ENCODE data around the gene HSD17B12. TPM values are rescaled to one million over a fixed set of nuclear protein-coding genes. Genes with fewer than 3 reads are reported as not detected.

The HSD17B12 gene
- total and polyA plus RNA-seq, 2 donors (not counting 3 experiments of a cell fraction or from before 2014, with no cell fraction given) = 41.5 to 96.5 TPM

- ChIA-PET POLR2A (no interaction called here), CTCF (no interaction called here)
- intact Hi-C loops (cut with micrococcal nuclease) = no loop called here
- no peaks in the 10 kb centered on the region for H3K27me3 ChIP-seq (ENCODE audit: control insufficient read depth in 2 of 2, insufficient read depth in 2 of 2, low read length in 2 of 2)
- dilution Hi-C loops (cut with MboI; ENCODE audit: extremely low pct_ligation_motif_present, low sequenced_read_pairs) = no loop called here
- no peaks in the 10 kb centered on the region for H3K9me1 ChIP-seq (replicated peaks; ENCODE audit: control insufficient read depth, extremely low read depth, insufficient read depth, low read length)
- H2AFZ ChIP-seq (ENCODE audit: low read depth, low read length) = no peak overlapping the region
- FAIRE-seq (no peak), DNase-seq (ENCODE audit: low read depth, low spot score) (no peak)
- no peaks in the 10 kb centered on the region for H3K36me3 ChIP-seq (ENCODE audit: control insufficient read depth in 2 of 2, extremely low read depth in 1 of 2, insufficient read depth in 2 of 2, low read length in 2 of 2)
- no peaks in the 10 kb centered on the region for H4K20me1 ChIP-seq (replicated peaks; ENCODE audit: control insufficient read depth, extremely low read depth, insufficient read depth, low read length)
- H3K9me3 ChIP-seq (replicated peaks; ENCODE audit: control insufficient read depth, insufficient read depth, low read length) = no peaks in the 10 kb centered on the region
- H3K79me2 ChIP-seq (ENCODE audit: control insufficient read depth, insufficient read depth, low read length) = peaks cover 21% of the 10 kb centered on the region
- no peaks in the 10 kb centered on the region for H3K4me1 ChIP-seq (ENCODE audit: control insufficient read depth, extremely low read depth, insufficient read depth, low read length)
- TF ChIP-seq CTCF (IDR thresholded peaks at IDR 0.05; ENCODE audit: extremely low read depth in 1 of 2, insufficient read depth in 1 of 2, low read depth in 1 of 2, low read length in 2 of 2) = no peak
- TF ChIP-seq MYC (IDR thresholded peaks at IDR 0.05; ENCODE audit: low read depth, low read length) = no peak
- no peak for TF ChIP-seq POLR2AphosphoS5 (IDR thresholded peaks at IDR 0.05; ENCODE audit: insufficient read depth, low read depth, low read length)
- TF ChIP-seq POLR2A (IDR thresholded peaks at IDR 0.05; ENCODE audit: low read depth, low read length) = no peak
- TF ChIP-seq JUN (IDR thresholded peaks at IDR 0.05; ENCODE audit: borderline replicate concordance, insufficient read depth, insufficient read length, low read depth) = no peak
- no peak for TF ChIP-seq GATA2 (IDR thresholded peaks at IDR 0.05; ENCODE audit: insufficient read depth, insufficient read length, low read depth, low read length)
- no peak for TF ChIP-seq FOS (IDR thresholded peaks at IDR 0.05; ENCODE audit: borderline replicate concordance, insufficient read depth, low read length)
- no peak for TF ChIP-seq MAX (IDR thresholded peaks at IDR 0.05; ENCODE audit: insufficient read depth, insufficient read length)
- TF ChIP-seq EZH2 (IDR thresholded peaks at IDR 0.05; ENCODE audit: borderline replicate concordance, low read depth, low read length, severe bottlenecking) = no peak
- H3K27ac ChIP-seq (ENCODE audit: insufficient read depth, low read depth, low read length) = no peak overlapping the region
- H3K4me3 ChIP-seq (replicated peaks in 1 of 3; ENCODE audit: insufficient read depth in 1 of 3, low read depth in 1 of 3, low read length in 3 of 3) = no peak overlapping the region
- H3K9ac ChIP-seq (replicated peaks; ENCODE audit: extremely low read depth, insufficient read depth, low read length) = no peak overlapping the region
- BruUV-seq (replicated peaks) = no TSS peak
- no peak overlapping the region for H3K4me2 ChIP-seq (ENCODE audit: insufficient read depth, low read length)
Measured at GRCh38 chr11:43748095-43748494, 67.6 kb downstream of the HSD17B12 start.

All from endothelial cell of umbilical vein (primary cell).